HG03196 (cell line): ENCODE measurements around the gene SCLY.

Experiments
- ATAC-seq: cut with Tn5 transposase; IDR thresholded peaks from one replicate; pipeline ENCODE4 v1.9.1; 2021; ENCODE audit not compliant: unreplicated experiment

SCLY gene

DNA sequence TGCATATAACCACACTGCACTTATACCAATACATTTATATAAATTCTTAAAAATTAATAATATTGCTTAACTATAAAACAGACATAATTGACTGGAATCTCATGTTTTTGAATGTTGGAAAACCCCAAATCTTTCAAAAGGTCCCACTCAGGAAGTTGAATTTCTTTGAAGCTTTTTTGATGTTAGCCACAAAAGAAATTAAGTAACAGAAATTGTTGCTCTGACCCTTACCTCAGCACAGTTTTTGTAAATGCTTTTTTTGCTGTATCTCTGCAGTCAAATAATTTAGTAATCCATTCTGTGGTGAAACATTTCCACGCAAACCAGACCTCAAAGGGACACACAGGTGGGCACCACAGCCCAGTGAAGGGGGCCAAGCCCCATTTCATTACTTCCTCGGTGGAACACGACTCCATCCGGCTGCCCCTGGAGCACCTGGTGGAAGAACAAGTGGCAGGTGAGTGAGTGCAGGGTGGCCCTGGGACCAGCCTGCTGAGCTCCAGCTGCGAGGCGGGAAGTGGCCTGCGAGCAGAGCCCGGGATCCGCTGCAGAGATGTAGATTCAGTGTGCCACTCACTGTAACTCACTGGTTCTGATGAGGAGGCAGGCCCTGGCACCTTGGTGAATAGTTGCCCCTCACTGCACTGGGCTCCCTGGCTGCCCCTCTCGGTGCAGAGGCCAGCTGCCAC lies 8.4 kb downstream of the SCLY start:
- ATAC-seq, result no peak

- ATAC-seq, result no peak
These were observed 9.1 kb downstream of the SCLY start for GRCh38 chr2:238069877-238070276.

GRCh38 chr2:238075397-238075796 lies 14.6 kb downstream of the SCLY start:
- ATAC-seq, result no peak

GRCh38 chr2:238077292-238077691 lies 16.5 kb downstream of the SCLY start:
- no peak for ATAC-seq

DNA sequence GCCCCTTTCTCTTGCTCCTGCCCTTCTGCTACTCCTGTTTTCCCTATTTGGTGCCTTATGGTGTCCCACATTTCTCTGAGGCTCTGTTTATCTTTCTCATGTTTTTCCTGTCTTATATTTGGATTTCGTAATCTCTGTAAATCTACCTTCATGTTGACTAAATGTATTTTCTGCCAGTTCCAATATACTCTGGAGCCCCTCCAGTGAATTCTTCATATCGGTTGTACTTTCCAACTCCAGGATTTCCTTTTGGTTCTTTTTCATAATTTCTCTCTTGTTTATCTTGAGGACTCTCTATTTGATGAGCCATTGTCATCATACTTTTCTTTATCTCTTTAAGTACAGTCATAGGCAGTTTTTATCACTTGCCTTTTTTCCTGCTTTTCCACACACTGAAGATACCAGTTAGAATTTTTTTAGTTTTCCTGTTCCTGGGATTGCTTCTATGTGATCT lies 19.1 kb downstream of the SCLY start:
- no peak for ATAC-seq

DNA sequence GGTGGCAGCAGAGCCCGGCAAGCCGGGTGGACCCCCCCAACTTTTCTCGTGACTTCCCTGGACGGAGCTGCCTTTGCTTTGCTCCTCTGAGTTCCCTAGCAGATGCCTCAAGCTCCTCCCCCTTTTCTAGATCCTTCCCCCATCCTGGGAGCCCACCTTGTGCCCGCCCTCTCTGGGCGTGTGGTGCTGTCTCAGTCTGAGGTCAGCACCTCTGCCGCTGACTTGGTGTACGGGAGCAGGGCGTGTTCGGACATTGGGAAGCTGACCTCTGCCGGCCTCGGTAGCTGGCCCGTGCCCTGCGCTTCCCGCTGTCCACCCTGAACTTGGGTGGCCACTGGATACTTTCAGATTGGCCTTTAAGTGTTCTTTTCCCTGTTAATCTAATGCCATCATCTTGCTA lies 19.7 kb downstream of the SCLY start:
- ATAC-seq, result no peak

DNA sequence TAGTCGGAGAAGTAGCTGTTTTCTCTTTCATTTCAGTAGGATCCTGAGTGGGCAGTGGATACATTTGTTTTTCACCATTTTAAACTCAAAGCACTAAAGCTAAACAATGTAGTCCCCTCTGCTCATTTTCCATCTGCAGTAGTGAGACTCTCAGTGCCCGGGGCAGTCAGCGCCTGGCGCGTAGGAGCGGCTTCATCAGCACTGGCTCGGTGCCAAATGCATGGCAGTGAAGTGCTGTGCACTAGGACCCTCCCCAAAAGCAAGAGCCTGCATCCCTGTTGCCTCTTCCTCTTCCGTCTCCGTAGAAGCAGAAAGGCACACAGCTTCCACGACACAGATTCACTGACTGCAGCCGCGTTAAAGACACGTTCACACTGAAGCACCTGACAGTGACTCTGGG lies 20.3 kb downstream of the SCLY start:
- ATAC-seq, result no peak

DNA sequence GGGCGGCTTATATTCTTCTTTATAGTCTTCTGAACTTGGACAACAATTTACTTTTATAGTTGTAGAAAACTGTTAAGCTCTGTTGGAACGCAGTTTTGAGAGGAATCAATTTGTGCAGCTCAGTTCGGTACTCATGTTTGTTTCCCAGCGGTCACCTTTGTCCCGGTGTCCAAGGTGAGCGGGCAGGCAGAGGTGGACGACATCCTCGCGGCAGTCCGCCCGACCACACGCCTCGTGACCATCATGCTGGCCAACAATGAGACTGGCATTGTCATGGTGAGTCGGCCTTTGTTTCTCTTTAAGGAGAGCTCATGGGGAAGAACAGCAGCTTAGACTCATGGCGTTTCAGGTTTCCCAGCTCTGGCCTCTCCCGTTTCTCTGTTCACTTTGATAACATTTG lies 20.8 kb downstream of the SCLY start:
- no peak for ATAC-seq

GRCh38 chr2:238082151-238082550 lies 21.4 kb downstream of the SCLY start:
- ATAC-seq, result no peak

DNA sequence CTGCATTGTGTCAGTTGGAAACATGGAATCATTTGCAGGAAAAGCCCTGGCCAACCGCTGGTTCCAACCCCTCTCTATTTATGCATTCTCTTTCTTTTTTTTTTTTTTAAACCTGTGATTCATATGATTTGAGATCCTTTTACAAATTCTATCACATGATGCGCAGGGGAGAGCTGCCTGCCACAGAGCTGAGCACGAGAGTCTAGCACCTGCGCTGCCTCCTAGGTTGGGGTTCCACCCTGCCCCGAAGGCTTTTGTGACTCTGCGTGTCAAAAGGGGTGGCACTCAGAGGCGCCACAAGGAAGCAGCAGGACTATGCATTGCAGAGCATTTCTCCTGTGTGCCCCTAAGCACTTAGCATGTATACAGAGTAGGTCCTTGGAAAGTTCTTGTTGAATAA lies 22.0 kb downstream of the SCLY start:
- no peak for ATAC-seq

DNA sequence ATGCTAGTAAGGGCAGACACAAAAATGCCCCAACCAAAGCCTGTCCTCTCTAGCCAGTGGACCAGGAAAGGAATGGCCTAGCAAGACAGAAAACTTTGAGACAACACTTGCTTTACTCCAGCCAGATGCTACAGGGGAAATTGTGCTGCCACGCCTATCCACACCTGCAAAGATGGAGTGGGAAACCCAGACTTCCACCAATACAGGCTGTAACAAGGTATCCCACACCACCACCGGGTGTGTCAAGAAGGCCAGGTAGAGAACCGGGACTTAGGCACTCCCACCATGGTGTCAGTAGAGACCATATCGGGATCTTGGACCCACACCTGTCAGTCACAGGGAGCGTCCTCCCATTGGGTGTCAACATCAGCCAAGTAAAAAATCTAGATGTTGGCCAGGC lies 23.1 kb downstream of the SCLY start:
- ATAC-seq, result no peak

GRCh38 chr2:238084761-238085160 lies 24.0 kb downstream of the SCLY start:
- no peak for ATAC-seq

GRCh38 chr2:238085899-238086298 lies 25.1 kb downstream of the SCLY start:
- no peak for ATAC-seq

DNA sequence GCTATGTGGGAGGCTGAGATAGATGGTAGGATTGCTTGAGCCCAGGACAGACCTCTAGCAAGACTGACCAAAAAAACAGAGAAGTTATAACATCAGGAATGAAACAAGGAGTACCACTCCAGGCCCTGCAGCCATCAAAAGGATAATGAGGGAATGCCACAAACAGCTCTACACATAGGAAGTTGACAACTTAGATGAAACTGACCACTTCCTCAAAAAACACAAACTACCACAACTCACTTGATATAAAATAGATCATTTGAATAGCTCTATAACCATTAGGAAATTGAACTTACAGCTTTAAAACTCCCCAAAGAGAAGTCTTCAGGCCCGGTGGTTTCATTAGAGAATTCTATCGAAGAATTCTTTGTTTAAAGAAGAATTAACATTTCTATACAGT lies 26.4 kb downstream of the SCLY start:
- no peak for ATAC-seq

- ATAC-seq, result no peak
These were observed 30.1 kb downstream of the SCLY start for GRCh38 chr2:238090887-238091286.

DNA sequence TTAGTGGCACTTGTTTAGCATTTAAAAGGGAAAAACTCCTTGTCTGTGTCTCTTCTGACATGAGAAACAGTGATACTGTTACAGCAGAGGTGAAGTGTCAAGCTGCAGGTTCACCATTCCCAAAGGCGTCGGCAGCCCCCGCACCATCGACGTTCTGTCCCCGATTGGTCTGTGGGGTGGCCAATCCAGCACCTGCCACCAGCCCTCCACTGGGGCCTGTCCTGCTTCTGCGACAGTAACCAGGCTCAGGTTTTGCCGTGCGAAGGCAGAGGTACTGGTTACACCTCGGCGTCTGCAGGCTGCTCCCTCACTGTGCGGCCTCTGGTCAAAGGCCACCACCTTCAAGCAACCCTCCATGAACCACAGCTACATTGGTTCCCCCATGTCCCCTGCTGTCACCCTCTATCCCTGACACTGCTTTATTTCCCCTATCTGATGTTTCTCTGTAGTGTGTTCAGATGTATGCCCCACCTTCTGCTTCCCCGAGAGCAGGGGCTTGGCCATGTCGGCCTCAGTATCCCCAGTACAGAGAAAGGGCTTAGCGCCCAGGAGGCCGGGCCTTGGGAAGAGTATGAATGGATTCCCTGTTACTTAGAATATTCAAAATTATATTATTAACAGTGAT lies 30.7 kb downstream of the SCLY start:
- no peak for ATAC-seq

DNA sequence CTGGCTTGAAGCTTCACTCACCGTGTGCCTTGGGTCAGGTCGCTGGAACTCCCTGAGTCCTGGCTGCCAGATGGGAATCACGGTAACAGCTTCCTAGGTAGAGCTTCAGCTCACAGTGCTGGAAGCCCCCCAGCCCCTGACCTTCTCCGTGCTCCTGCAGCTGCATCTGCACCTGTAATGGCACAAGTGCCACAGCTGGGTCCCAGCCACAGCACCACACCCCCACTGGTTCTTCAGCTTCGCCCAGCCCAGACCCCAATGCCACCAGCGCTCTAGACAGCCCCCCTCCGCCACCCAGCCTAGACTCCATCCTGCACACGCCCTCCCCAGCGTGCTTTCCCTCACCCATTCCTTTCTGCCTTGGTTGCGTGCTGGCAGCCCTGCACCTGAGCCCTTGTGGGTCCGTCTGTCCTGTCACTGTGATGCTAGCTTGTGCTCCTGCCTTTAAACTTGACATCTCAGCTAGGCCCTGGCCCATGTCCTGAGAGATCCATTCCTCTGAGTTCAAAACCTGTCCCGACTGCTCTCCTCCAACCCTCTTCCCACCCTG lies 31.8 kb downstream of the SCLY start:
- ATAC-seq, result no peak

- no peak for ATAC-seq
These were observed 32.7 kb downstream of the SCLY start for GRCh38 chr2:238093181-238094140.

DNA sequence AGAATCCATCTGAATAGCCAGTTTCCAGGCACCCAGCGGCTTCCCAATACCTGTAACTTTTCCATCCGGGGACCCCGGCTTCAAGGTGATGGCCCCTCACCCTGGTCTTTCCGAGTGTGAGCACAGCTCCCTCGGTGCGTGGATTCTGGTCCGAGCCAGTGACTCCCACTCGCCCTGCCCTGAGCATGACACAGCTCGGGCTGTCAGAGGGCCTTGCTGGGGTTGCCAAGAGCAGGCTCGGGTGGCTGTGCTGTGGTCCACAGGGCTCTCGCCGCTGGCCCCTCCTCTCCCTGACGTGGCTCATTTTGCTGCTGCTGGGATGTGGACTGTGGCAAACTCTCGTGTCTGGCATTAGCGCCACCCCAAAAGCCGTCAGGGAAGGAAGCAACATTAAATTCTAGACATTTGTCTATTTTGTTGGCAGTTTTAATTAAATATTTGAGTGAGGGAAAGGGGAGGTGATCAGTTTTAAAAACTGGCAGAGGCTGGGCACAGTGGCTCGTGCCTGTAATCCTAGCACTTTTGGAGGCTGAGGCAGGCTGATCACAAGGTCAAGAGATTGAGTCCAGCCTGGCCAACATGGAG lies 33.7 kb downstream of the SCLY start:
- no peak for ATAC-seq

- no peak for ATAC-seq
These were observed 34.3 kb downstream of the SCLY start for GRCh38 chr2:238095143-238095542.
